GM08714 (cell line): Measurements from ENCODE around the gene ZNFX1.

Experiments
- H3K4me3 ChIP-seq: fragments of 200-500 bp; sonication (Bioruptor generic); 2 replicates; pipeline ENCODE4 v1.5.1; 2014; ENCODE audit warnings: mild to moderate bottlenecking, low read length, inconsistent platforms
- ZNF274 ChIP-seq: IDR thresholded peaks from 2 replicates; pipeline ENCODE4 v1.6.1; 2012; ENCODE audit warnings: mild to moderate bottlenecking, low read depth, low read length

ZNFX1 gene

DNA sequence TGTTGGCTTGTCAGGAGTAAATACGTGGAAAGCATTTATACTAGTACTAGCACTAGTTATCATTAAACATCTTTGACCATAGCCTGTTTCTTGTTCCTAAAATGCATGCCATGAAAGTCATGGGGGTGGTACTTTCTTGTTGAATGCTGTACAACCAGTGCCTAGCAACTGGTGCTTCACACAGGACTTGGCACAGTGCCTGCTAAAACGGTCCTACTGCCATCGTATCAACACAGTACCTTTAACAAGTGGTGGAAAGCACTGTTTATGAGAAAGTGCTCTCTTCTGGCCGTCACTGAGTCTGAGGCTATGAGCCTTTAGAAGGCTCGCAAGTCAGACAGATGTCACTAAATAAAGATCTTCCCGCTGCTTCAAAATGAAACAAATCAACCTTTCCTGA lies 21.6 kb downstream of the ZNFX1 start:
- H3K4me3 ChIP-seq, result no peak overlapping the region
- TF ChIP-seq ZNF274, result no peak

DNA sequence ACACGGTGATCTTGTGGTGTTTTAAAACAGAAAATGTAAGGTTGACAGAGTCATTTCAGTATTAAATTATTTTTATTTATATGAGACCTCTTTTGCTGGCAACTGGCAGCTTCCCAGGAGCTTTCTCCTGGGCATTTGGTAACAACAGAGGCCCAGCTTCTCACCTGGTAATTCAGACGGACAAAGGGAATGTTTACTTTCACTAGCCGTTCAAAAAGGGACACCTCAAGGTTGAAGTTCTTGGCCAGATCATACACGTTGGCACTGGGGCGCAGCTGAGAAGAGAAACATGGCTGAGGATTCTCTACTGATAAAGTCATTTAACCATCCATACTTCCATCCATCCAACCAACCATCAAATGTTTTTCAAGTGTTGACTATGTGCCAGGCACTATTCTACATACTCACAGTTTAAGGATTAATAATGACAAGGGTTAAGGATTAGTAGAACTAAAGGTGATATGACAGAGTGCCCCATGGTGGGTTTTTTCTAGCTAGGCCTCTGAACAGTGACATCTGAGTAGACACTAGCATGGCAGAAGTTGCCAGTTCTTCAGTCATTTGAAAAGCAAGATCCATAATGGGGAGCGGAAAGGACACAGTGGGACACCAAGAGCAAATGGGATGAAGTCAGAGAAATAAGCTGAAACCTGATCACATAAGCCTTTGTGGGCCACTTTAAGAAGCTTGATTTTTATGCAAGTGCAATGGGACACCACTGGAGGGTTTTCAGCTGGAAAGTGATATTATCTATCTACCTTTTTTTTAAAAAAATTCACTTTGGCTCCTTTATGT lies 25.1 kb downstream of the ZNFX1 start:
- no peak overlapping the region for H3K4me3 ChIP-seq
- TF ChIP-seq ZNF274, result no peak

DNA sequence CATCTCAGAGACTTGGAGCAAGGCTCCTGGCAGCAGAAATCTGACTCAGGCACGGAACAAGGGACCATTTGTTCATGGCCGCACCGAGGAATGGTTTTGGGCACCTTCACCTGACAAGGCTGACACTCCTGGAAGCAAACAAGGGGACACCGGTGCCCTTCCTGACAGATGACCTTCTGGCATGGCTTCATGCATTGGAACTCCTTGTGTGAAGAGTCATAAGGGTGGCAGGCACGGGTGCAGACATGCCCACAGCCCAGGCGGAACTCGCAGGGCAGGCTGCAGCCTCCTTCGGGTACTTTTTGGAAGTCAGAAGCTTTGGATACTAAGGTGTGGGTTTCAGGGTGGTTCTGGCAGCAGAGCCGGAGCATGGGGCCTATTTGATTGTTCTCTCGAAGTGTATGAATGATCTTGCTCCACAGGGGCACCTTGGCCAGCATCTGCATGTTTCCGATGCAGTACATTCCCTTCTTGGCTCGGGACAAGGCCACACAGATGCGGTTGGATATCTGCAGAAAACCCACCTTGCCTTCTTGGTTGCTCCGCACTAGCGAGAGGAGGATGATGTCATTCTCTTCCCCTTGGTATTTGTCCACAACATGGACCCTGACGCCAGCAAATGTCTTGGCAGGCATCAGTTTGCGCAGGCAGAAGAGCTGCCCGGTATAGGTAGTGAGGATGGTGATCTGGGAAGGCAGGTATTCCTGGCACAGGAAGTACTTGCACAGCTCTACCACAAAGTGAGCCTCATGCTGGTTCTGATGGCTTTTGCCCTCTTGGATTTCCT lies 28.8 kb downstream of the ZNFX1 start:
- H3K4me3 ChIP-seq, result no peak overlapping the region
- no peak for TF ChIP-seq ZNF274

DNA sequence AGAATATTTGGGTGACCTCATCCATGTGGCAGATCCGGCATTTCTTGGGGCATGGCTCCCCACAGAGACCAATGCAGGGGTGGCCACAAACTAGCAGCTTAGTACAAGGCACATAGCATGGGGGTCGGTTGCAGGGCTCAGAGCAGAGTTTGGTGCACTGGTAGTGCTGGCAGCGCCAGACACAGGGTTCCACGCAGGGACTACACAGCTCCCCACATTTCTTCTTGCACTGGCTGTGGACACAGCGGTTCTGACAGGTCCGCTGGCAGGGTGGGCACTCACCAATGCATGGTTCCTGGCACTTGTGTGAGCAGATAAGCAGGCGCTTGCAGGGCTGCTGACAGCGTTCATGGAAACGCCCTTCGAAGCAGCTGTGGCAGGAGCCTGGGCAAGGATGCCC lies 29.6 kb downstream of the ZNFX1 start:
- H3K4me3 ChIP-seq, result no peak overlapping the region
- TF ChIP-seq ZNF274, result no peak

DNA sequence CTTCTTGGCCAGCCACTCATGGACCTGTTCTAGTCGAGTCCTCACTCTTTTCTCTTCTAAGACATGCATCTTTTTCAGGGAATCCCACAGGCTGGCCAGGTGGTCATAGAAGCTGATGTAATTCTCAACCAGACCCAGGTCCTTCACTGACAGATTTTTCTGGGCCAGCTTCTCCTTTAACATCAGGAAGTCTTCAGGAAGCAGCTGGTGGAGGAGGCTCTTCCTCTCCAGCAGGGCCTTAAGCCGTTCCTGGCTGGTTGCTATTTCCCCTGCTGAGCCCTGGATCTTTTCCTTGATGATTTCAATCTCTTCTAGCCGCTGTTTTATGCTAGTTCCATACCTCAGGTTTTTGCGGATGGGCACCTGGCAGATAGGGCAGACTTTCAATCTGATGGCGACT lies 30.1 kb downstream of the ZNFX1 start:
- no peak overlapping the region for H3K4me3 ChIP-seq
- no peak for TF ChIP-seq ZNF274

DNA sequence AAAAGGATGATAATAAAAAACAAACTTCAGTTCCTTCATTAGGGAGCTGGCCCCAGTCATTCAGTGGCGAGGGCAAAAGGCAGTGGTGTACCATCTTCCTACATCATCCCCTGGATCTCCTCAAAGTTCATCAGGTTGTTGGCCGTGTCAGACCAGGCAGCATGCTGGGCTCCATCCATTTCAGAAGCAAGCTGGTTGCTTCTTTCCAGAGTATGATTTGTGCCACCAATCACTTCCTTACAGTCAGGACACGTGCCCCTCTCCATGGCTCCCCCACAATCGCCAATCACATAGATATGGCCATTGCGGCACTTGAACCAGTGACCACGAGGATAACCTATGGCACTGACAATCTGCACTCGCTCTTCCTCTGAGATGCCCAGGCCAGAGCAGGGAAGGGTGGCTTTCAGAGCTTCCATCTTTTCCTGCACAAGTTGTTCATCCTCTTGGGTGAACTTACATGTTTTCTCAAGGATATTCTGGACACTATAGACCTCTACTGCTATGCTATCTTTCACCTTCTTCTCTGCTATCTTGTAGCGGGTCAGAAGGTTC lies 30.6 kb downstream of the ZNFX1 start:
- TF ChIP-seq ZNF274, result no peak
- H3K4me3 ChIP-seq, result no peak overlapping the region

DNA sequence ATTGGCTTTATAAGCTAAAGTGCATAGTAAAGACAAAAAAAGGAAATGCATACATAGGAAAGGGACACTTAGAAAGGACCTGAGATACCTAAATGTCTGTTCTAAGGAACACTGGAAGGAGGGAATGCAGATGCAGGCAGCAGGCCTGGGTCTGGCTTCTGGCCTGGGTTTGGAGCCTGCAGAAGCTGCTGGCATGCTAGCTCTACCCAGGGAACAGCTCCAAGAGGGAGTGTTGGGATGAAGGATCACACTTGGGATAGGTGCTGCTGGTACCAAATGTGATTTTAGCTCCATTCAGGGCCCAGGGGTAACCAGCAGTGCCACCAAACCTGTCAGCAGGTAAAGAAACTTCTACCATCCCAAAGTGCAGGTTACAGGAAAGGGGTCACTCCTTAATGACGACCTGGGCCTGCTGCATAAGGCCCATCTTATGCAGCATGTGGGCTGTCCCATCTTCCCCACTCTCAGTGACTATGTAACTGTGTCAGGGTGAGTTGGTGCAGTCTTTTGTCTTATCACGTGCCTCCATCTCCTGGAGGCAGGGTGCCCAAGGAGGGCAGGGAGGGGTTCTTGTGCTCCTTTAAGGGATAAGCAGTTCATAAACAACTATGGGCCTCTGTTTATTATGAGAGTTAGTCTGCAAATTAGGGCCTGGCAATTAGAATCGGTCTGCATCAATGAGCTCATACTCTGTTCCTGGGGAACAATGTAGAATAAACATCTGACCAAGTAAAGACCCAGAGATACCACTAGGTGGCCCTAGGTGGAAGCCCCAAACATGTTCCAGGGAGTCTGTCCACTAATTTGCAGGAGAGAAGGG lies 31.7 kb downstream of the ZNFX1 start:
- no peak overlapping the region for H3K4me3 ChIP-seq
- no peak for TF ChIP-seq ZNF274

DNA sequence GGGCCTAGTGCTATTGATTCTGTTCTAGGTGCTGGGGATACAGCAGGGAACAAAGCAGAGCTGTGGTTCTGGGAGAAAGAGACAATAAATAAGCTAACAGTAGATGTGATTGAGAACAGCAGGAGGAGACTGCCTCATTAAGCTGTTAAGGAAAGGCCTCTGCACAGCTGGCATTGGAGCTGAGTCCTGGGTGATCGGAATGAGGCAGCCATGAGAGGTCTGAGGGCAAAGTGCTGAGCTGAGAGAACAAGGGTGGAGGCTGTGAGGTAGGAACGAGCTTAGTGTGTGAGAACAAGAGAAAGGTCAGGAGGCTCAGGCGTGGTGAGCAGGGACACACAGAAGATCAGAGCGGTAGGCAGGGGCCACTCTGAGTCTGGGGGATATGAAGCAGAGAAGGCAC lies 40.3 kb downstream of the ZNFX1 start:
- no peak overlapping the region for H3K4me3 ChIP-seq
- no peak for TF ChIP-seq ZNF274

DNA sequence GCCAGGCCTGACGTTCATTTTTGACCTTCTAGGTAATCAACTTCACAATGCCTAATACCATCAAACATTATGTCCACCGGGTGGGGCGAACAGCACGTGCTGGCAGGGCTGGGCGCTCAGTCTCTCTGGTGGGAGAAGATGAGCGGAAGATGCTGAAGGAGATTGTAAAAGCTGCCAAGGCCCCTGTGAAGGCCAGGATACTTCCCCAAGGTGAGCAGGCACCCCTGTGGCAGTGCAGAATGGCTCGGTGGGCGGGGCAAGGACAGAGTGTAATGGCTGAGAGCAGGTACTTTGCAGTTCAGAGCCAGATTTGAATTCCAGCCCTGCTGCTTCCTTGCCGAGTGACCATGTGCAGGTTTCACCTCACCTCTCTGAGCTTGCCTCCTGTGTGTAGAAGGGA lies 41.6 kb downstream of the ZNFX1 start:
- no peak overlapping the region for H3K4me3 ChIP-seq

DNA sequence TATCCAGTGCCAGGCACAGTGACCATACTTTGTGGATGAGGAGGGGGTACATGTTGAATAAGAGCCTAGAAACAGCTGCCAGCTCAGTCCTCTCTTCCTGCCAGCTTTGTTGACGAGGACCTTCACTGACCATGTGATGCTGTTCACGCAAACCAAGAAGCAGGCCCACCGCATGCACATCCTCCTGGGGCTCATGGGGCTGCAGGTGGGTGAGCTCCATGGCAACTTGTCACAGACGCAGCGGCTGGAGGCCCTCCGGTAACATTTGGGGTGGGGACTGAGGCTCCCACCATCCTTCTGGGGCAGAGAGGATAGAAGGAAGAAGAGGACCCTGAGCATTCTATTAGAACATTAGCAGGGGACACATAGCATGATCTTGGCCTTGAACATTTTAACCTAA lies 43.0 kb downstream of the ZNFX1 start:
- no peak overlapping the region for H3K4me3 ChIP-seq
- TF ChIP-seq ZNF274, result no peak

More for the DNA sequence above, 41.6 kb downstream of the ZNFX1 start:
- TF ChIP-seq ZNF274, result no peak

DNA sequence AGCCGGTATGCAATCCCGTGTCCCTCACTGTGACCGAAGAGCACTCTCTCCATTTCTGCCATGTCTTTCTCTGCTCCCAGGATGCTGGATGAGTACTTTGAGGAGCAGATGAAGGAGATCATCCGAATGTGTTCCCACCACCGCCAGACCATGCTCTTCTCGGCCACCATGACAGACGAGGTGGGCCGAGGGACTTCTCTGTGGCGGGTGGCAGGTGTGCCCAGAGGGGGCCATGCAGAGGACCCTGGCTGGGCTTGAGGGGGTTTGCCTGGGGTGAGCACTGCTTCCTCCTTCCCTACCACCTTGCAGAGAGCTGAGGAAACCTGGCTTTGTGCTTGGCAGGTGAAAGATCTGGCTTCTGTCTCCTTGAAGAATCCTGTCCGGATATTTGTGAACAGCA lies 44.6 kb downstream of the ZNFX1 start:
- no peak for TF ChIP-seq ZNF274
- no peak overlapping the region for H3K4me3 ChIP-seq

DNA sequence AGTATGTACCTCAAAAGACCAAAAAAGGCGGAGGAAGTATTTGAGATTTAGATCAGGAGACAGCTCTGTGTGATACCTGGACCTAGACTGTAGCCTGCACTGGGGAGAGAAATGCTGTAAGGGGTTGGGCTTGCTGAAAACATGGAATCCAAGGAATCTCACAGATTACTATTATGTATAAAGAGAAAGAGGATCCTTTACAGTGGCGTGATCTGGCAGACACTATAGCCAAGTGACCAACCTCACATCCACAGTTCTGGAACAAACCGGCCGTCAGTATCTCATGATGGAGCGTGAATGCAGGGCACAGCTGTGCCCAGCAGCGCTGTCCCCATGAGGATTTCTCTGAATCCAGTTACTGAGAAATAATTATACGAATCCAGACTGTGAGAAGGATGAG lies 46.4 kb downstream of the ZNFX1 start:
- no peak for TF ChIP-seq ZNF274

DNA sequence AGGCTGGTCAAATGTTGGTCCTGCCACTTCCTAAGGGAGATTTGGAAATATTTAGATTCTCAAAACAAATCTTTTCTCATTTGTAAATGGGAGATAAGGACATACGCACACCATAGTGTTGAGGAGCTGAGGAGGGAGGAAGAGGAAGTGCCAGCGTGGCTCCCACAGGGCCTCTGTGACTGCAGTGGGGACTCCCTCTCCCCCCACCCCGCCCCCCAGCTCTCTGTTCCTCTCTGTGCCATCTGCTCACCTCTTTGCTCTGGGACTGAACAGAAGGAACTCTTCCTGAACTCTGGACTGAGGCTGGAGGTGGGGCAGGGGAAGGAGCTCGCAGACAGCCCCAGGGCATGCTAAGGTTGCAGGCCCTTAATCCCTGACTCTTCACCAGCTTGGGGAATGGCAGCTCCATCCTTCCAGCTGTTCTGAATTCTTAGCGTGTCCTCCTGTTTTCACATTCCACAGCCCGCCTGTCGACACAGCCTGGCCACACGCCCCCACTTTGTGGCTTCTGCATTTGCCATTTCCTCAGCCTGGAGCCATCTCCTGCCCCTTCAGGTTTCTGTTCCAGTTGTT lies 47.2 kb downstream of the ZNFX1 start:
- H3K4me3 ChIP-seq, result no peak overlapping the region
- no peak for TF ChIP-seq ZNF274

More for the DNA sequence above, 46.4 kb downstream of the ZNFX1 start:
- no peak overlapping the region for H3K4me3 ChIP-seq

DNA sequence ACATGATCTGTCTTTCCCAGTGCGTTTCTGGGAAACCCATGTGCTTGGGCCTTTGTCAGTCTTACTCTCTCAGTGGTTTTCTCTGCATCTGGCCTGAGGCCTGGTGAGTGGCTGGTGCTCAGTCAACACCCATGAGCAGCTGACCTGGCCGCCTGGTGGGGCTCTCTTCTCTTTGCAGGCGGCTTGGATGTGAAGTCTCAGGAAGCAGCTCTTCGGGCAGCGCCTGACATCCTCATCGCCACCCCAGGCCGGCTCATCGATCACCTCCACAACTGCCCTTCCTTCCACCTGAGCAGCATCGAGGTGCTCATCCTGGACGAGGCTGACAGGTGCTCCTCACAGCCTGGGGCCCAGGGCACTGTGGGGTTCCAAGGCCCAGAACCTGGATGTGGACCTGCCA lies 47.8 kb downstream of the ZNFX1 start:
- TF ChIP-seq ZNF274, result no peak
- no peak overlapping the region for H3K4me3 ChIP-seq

DNA sequence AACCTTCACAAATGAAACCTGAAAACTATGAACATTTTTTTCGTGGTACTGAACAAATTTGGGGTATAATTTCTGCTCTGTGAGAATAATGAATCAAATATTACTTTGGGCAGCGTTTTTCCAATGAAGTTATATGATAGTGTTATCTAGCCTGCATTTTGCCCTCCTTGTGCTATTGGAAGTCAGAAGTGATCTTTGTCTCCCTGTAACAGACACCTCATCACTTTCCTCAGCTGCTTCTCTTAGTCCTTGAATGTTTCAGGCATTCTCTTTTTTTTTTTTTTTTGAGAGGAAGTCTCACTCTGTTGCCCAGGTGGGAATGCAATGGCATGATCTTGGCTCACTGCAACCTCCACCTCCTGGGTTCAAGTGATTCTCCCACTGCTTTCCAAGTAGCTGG lies 48.5 kb downstream of the ZNFX1 start:
- TF ChIP-seq ZNF274, result no peak
- H3K4me3 ChIP-seq, result no peak overlapping the region
